Right lobe of liver (tissue), 6 donors: ENCODE results near the gene EFHC2. TPM values are rescaled to one million over a fixed set of nuclear protein-coding genes. Genes with fewer than 3 reads are reported as not detected.

Experiments used
- ATAC-seq, 4 donors: fragments of 200-7000 bp; cut with Tn5 transposase; one replicate each; pipeline ENCODE4 v1.9.1; 2020; ENCODE audit warnings: mild to moderate bottlenecking in 4 of 4, moderate library complexity in 4 of 4
- DNase-seq, 3 donors: peaks; one replicate each; pipeline ENCODE4 v3.0.0-alpha.2; 2020
- H3K27ac ChIP-seq, 3 donors: fragments of 200-600 bp; one replicate each; pipeline ENCODE4 v1.8.0; 2022
- H3K27me3 ChIP-seq, 2 donors: fragments of 200-600 bp; one replicate each; pipeline ENCODE4 v1.8.0; 2022
- H3K36me3 ChIP-seq, 4 donors: fragments of 200-600 bp; sonication (generic) in 1 of 4; one replicate each; pipeline versions ENCODE4 v1.5.1 to v1.8.0; 2017 to 2022; ENCODE audit warnings: control low read depth in 1 of 4
- H3K4me1 ChIP-seq, 4 donors: fragments of 200-600 bp; sonication (generic) in 1 of 4; one replicate each; pipeline versions ENCODE4 v1.5.1 to v1.8.0; 2017 to 2022; ENCODE audit warnings: control low read depth in 1 of 4
- H3K4me3 ChIP-seq, 3 donors: fragments of 200-600 bp; one replicate each; pipeline ENCODE4 v1.8.0; 2022
- H3K9me3 ChIP-seq, 4 donors: fragments of 200-600 bp; sonication (generic) in 1 of 4; one replicate each; pipeline versions ENCODE4 v1.5.1 to v1.8.0; 2017 to 2022; ENCODE audit warnings: control low read depth in 1 of 4
- POLR2A ChIP-seq: fragments of 450-650 bp; IDR thresholded peaks from one replicate; pipeline ENCODE4 v1.6.1; 2017; ENCODE audit warnings: antibody characterized with exemption, mild to moderate bottlenecking
- whole genome bisulfite sequencing: methylation state at CpG from one replicate; pipeline ENCODE4 v1.1.6; 2018; ENCODE audit warnings: low coverage, low lambda C conversion rate; ENCODE audit not compliant: insufficient coverage; ENCODE audit errors: missing lambda C conversion rate; 5-methylcytosine and 5-hydroxymethylcytosine counted together
- intact Hi-C, 2 donors: fragments of 100-400 bp; cut with DNase I; formaldehyde crosslinking; loops; one replicate each; pipeline versions ENCODE4 v1.11.2 to v1.14.1; 2022
- total RNA-seq, 6 experiments: library from RNA; depleted of rRNA in 2 of 6; stranded (reverse); fragments of >200 nt in 2 of 6; fragmentation: NEBNext Ultra II Directional in 3 of 6; extraction: Animal tissue kit (Norgen Biotek cat#: 25700) in 3 of 6; gene quantifications; one replicate each; pipeline versions ENCODE4 v1.1.0 to v1.2.4, GENCODE V29; 2016 to 2023
- TF ChIP-seq, protein P1 (sequence below), 4 donors: fragments of 200-600 bp in 3 of 4; fragments of 450-650 bp in 1 of 4; IDR thresholded peaks; one replicate each; pipeline versions ENCODE4 v1.5.1 to v1.8.0; 2016 to 2022; ENCODE audit warnings: antibody characterized with exemption in 4 of 4, mild to moderate bottlenecking in 2 of 4
- donor health status: DM: no; HTN: yes; CAD: no.
- donor health status: DM: no; HTN: no; CAD: no.
- donor health status: DM: no; HTN: no; CAD: no.
- donor health status: DM: no; HTN: yes; CAD: no.
- donor health status: DM: no; HTN: yes; CAD: no.

The EFHC2 gene
- total RNA-seq, 6 experiments from 2014 or later, result 0.13 TPM; not detected in 5

DNA sequence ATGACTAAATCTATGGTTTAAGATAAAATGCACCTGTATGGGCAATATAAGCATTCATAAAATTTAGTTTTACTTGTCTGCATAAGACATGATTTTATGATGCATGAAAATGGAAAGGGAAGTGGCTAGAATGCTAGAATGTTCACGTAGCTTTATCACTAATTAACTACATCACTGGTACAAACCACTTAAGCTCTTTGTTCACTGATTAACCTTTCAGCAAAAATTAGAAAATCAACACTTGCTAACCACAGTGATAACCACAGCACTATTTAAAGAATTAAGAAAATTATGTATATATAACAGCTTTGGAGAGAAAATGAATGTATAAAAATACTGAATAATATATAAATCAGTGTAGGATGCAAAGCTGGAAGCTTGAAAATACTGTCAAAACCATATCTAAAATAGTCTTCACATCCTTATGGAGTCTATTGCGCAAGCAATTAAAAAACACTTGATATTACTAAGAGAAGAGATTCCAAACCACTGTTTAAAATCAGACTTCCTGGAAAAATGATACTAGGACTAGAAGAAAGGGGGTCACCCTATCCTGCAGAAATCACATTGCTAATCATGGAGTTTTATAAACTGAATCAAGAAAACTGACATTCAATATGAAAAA is 51.9 kb downstream of the EFHC2 start:
- ATAC-seq (no peak), DNase-seq (no peak)
- H3K4me3 ChIP-seq, result no peak overlapping the region
- H3K27me3 ChIP-seq, result no peaks in the 10 kb centered on the region
- 56% methylated on average over 2 of the region's 2 CpGs for WGBS
- H3K27ac ChIP-seq, result no peak overlapping the region
- H3K36me3 ChIP-seq, result no peaks in the 10 kb centered on the region
- H3K4me1 ChIP-seq, result no peaks in the 10 kb centered on the region
- intact Hi-C loops, result no loop called here
- no peaks in the 10 kb centered on the region for H3K9me3 ChIP-seq
- no peak for TF ChIP-seq POLR2A
- TF ChIP-seq, protein P1, sequence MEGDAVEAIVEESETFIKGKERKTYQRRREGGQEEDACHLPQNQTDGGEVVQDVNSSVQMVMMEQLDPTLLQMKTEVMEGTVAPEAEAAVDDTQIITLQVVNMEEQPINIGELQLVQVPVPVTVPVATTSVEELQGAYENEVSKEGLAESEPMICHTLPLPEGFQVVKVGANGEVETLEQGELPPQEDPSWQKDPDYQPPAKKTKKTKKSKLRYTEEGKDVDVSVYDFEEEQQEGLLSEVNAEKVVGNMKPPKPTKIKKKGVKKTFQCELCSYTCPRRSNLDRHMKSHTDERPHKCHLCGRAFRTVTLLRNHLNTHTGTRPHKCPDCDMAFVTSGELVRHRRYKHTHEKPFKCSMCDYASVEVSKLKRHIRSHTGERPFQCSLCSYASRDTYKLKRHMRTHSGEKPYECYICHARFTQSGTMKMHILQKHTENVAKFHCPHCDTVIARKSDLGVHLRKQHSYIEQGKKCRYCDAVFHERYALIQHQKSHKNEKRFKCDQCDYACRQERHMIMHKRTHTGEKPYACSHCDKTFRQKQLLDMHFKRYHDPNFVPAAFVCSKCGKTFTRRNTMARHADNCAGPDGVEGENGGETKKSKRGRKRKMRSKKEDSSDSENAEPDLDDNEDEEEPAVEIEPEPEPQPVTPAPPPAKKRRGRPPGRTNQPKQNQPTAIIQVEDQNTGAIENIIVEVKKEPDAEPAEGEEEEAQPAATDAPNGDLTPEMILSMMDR (IDR thresholded peaks at IDR 0.05), result no peak

DNA sequence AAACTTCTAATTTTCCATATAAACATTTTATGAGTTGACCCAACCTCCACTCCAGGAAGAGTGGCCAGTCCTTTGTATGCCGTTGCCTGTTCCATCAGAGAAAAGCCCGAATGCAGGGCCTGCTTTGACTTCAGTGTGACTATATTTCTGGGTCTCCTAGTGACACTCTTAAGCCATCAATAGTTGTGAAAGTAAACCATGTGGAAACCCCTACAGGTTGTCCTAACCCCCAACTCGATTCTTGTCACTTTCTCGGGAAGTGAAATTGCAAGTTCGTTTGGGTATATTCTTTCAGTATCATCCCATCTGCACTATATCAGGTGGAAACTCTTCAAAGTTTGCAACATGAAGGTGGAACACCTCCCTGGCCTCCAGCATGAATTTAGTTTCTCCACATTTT is 52.8 kb downstream of the EFHC2 start:
- H3K4me3 ChIP-seq, result no peak overlapping the region
- H3K9me3 ChIP-seq, result no peaks in the 10 kb centered on the region
- WGBS, result 60% methylated on average over 5 of the region's 5 CpGs
- TF ChIP-seq POLR2A, result no peak
- TF ChIP-seq, protein P1 (IDR thresholded peaks at IDR 0.05), result no peak
- intact Hi-C loops, result no loop called here
- ATAC-seq, result no peak
- DNase-seq, result no peak
- no peaks in the 10 kb centered on the region for H3K27me3 ChIP-seq
- H3K27ac ChIP-seq, result no peak overlapping the region
- H3K4me1 ChIP-seq, result no peaks in the 10 kb centered on the region
- no peaks in the 10 kb centered on the region for H3K36me3 ChIP-seq

DNA sequence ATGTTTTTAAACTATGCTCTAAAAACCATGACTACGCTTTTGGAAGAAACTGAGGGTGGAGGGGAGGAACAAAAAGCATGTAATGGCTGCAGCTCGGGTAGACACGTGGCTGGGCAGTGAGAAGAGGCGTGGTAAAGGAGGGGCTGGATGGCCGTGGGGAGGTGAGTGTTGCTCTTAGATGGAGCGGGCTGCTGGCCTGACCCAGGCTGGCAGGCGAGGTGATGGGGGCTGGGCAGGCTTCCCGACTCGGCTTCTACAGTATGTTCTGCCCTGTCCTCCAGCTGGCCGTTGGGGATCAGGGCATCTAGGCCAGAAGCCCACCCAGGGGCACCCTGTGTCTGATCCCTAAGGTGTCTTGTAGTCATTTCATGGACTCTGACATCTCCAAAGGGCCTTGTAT is 60.7 kb downstream of the EFHC2 start:
- H3K4me1 ChIP-seq, result no peaks in the 10 kb centered on the region
- intact Hi-C loops, result no loop called here

DNA sequence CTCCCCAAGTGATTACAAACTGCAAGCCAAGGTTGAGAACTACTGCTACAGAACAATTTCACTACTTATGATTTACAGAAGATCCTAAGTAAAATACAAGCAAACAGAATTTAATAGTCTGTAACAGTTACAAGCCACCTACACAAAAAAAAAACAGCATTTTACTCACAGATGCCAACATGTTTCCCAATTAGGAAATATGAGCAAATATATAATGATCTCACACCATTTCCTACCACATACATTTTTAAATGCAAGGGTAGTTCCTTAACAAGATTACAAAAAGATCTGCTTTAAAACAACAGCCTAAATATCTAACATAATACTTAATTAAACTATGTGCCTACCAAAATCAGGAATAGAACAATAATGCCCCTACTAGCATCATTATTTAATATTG is 63.4 kb downstream of the EFHC2 start:
- ATAC-seq (no peak), DNase-seq (no peak)
- Histone ChIP-seq H3K4me3 (no peak overlapping the region), H3K9me3 (no peaks in the 10 kb centered on the region), H3K4me1 (no peaks in the 10 kb centered on the region), H3K27me3 (no peaks in the 10 kb centered on the region), H3K27ac (no peak overlapping the region), H3K36me3 (no peaks in the 10 kb centered on the region)
- intact Hi-C loops, result no loop called here
- TF ChIP-seq, protein P1 (IDR thresholded peaks at IDR 0.05), result no peak
- TF ChIP-seq POLR2A, result no peak

More for the DNA sequence above, 60.7 kb downstream of the EFHC2 start:
- TF ChIP-seq, protein P1 (IDR thresholded peaks at IDR 0.05), result no peak
- TF ChIP-seq POLR2A, result no peak
- no peak for DNase-seq
- Histone ChIP-seq H3K9me3 (no peaks in the 10 kb centered on the region), H3K4me3 (no peak overlapping the region), H3K27me3 (no peaks in the 10 kb centered on the region), H3K27ac (no peak overlapping the region), H3K36me3 (no peaks in the 10 kb centered on the region)
- ATAC-seq, result no peak
- WGBS, result 48% methylated on average over 6 of the region's 10 CpGs

DNA sequence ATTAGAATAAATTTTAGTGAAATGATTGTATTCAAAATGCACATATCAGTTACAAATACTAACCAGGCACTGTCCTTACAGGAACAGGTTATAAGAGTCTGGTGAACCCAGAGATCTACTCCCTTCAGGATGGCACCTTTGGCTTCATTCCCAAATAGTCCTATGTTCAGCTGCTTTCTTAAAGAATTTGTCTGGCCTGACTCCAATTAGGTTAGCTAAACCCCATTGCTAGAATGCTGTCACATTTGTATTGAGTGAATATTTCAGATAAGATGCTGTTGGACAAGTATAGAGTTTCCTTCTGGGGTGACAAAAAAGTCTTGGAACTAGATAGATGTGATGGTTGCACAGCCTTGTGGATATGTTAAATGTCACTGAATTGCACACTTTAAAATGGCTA is 69.4 kb downstream of the EFHC2 start:
- ATAC-seq, result no peak
- TF ChIP-seq, protein P1 (IDR thresholded peaks at IDR 0.05), result no peak
- TF ChIP-seq POLR2A, result no peak
- Histone ChIP-seq H3K27ac (no peak overlapping the region), H3K27me3 (no peaks in the 10 kb centered on the region), H3K9me3 (no peaks in the 10 kb centered on the region), H3K36me3 (no peaks in the 10 kb centered on the region), H3K4me1 (no peaks in the 10 kb centered on the region), H3K4me3 (no peak overlapping the region)
- DNase-seq, result no peak
- intact Hi-C loops, result no loop called here
